Mucosa of rectum (tissue), 2 donors: ENCODE results near the gene RIOX2.
"Not testable (repeated sequence)": the region's sequence is repeated elsewhere in the genome, so short reads cannot be mapped to it uniquely, and the experiment has no call there.

Experiments used
- H3K27ac ChIP-seq, 2 donors: one replicate each; pipeline ENCODE4 v1.7.0; 2013; ENCODE audit warnings: inconsistent platforms in 2 of 2, low read depth in 2 of 2, low read length in 2 of 2
- H3K27me3 ChIP-seq, 2 donors: one replicate each; pipeline ENCODE4 v1.7.0; 2013; ENCODE audit warnings: low read length in 2 of 2; ENCODE audit not compliant: control insufficient read depth in 2 of 2, insufficient read depth in 2 of 2
- H3K36me3 ChIP-seq, 2 donors: one replicate each; pipeline ENCODE4 v1.7.0; 2013; ENCODE audit warnings: low read length in 2 of 2; ENCODE audit not compliant: control insufficient read depth in 2 of 2, insufficient read depth in 2 of 2
- H3K4me1 ChIP-seq, 2 donors: one replicate each; pipeline ENCODE4 v1.7.0; 2013; ENCODE audit warnings: low read length in 2 of 2, mild to moderate bottlenecking in 1 of 2; ENCODE audit not compliant: control insufficient read depth in 2 of 2, insufficient read depth in 2 of 2
- H3K4me3 ChIP-seq, 2 donors: one replicate each; pipeline ENCODE4 v1.7.0; 2013; ENCODE audit warnings: low read length in 2 of 2
- H3K9ac ChIP-seq, 2 donors: one replicate each; pipeline ENCODE4 v1.7.0; 2013; ENCODE audit warnings: low read length in 2 of 2, low read depth in 1 of 2, mild to moderate bottlenecking in 1 of 2
- H3K9me3 ChIP-seq, 2 donors: one replicate each; pipeline ENCODE4 v1.7.0; 2013; ENCODE audit warnings: low read length in 2 of 2; ENCODE audit not compliant: control insufficient read depth in 2 of 2
- donor health status: healthy.
- donor health status: Normal muscosa, but diverticular disease.

RIOX2 gene

DNA sequence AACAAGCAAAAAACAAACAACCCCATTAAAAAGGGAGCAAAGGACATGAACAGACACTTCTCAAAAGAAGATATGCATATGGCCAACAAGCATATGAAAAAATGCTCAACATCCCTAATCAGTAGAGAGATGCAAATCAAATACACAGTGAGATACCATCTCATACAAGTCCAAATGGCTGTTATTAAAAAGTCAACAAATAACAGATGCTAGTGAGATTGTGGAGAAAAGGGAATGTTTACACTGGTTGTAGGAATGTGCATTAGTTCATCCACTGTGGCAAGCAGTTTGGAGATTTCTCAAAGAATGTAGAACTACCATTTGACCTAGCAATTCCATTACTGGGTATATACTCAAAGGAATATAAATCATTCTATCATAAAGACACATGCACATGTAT lies 44.5 kb downstream of the RIOX2 start:
- no peak overlapping the region for H3K4me3 ChIP-seq

DNA sequence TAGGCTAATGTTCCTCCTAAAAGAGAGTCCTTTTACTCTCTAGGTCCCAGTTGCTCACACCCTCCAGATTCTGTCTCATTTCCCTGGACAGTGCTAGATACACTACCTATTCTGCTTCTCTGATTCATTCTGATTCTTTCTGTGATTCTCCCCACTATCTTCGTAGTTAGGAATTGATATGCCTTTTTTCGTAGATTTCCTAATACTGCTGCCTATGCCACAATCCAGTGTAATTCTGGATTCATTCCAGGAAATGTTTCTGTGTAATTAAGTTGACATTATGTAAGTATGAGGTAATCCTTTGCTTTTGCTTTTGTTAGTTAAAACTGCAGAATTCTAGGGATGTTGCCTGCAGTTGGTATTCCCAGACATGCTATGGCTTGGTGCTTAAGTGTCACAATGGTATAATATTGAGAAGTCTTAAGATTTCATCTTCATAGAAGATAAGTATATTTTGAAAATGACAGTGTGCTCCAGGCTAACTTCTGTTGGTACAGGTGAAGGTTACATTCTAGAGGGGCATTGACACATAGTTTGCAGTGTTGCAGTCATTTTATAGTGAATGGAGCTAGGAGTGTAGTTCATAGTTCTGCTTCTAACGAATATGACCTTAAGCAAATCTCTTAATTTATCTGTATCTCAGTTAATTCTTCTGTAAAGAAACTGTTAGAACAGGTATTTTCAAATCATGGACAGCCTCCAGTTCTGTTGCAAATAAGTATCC lies 54.3 kb downstream of the RIOX2 start:
- Histone ChIP-seq H3K4me1 (no peaks in the 10 kb centered on the region), H3K9me3 (no peaks in the 10 kb centered on the region), H3K9ac (no peak overlapping the region), H3K27ac (no peak overlapping the region), H3K36me3 (peaks cover 21 to 33% of the 10 kb centered on the region in 2 donors), H3K27me3 (no peaks in the 10 kb centered on the region), H3K4me3 (no peak overlapping the region)

More for the DNA sequence above, 44.5 kb downstream of the RIOX2 start:
- Histone ChIP-seq H3K9me3 (no peaks in the 10 kb centered on the region), H3K27ac (no peak overlapping the region), H3K27me3 (no peaks in the 10 kb centered on the region), H3K36me3 (peaks cover 6 to 11% of the 10 kb centered on the region in 2 donors), H3K4me1 (no peaks in the 10 kb centered on the region), H3K9ac (no peak overlapping the region)

DNA sequence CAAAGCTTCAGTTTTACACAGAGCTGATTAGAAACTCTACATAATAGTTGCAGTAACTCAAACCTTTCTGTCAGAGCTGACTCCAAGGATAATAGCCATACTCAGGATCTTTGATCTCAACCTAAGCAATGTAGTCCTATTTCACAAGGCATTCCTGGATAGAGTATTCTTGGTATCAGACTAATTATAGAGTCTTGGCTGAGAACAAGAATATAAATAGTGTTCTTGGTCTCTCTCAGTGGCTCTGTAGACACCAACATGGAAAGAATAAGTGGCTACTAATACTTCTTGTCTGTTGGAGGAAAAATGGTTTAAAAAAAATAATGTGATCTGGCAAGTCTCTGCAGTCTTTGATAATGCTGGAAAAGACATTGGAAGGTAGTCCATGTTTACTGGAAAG lies 55.7 kb downstream of the RIOX2 start:
- no peak overlapping the region for H3K27ac ChIP-seq
- peaks cover 21 to 32% of the 10 kb centered on the region in 2 donors for H3K36me3 ChIP-seq
- H3K4me1 ChIP-seq, result peaks cover 0 to under 1% of the 10 kb centered on the region in 2 donors
- no peaks in the 10 kb centered on the region for H3K27me3 ChIP-seq
- no peak overlapping the region for H3K4me3 ChIP-seq
- H3K9me3 ChIP-seq, result no peaks in the 10 kb centered on the region
- H3K9ac ChIP-seq, result no peak overlapping the region

DNA sequence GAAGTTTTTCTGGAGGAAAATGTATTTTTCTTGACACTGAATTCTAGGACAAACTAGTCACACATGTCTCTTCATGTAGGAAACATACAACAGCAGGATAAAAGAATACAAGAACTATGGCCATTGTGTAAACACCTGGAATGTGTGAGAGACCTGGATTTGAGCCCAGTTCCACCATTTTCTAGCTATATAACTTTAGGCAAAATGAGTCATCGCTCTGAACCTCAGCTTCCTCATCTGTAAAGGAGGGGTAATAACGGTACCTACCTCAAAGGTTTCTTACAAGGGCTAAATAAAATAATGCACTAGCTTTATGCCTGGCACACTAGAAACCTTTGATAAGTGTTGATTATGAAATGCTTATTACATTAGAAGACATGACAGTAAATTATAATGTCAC lies 57.8 kb downstream of the RIOX2 start:
- H3K27me3 ChIP-seq, result no peaks in the 10 kb centered on the region
- H3K27ac ChIP-seq, result no peak overlapping the region
- H3K9me3 ChIP-seq, result no peaks in the 10 kb centered on the region
- H3K4me1 ChIP-seq, result peaks cover 0 to 2% of the 10 kb centered on the region in 2 donors
- H3K9ac ChIP-seq, result no peak overlapping the region
- H3K36me3 ChIP-seq, result peaks cover 21 to 27% of the 10 kb centered on the region in 2 donors
- no peak overlapping the region for H3K4me3 ChIP-seq

DNA sequence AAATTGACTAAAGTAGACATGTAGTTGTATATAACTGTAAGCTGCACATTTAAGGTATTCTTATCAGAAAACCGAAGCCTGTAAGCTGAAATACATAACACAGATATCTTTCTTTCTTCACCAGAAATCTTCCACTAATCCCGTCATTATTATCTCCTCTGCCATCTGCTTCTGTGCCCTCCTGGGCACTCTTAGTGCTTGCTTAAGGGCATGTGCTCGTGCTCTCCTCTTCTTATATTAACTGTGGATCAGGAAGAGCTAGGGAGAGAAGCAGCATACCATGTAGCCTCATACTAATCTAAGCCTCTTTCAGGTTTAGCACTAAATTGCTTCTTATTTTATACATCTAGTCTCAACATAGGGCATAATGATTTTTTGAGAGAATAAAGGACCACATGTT lies 60.8 kb downstream of the RIOX2 start:
- H3K27ac ChIP-seq, result no peak overlapping the region
- H3K27me3 ChIP-seq, result no peaks in the 10 kb centered on the region
- H3K9ac ChIP-seq, result no peak overlapping the region
- H3K9me3 ChIP-seq, result no peaks in the 10 kb centered on the region
- H3K4me1 ChIP-seq, result peaks cover 0 to 2% of the 10 kb centered on the region in 2 donors
- H3K4me3 ChIP-seq, result no peak overlapping the region
- peaks cover 13 to 19% of the 10 kb centered on the region in 2 donors for H3K36me3 ChIP-seq

DNA sequence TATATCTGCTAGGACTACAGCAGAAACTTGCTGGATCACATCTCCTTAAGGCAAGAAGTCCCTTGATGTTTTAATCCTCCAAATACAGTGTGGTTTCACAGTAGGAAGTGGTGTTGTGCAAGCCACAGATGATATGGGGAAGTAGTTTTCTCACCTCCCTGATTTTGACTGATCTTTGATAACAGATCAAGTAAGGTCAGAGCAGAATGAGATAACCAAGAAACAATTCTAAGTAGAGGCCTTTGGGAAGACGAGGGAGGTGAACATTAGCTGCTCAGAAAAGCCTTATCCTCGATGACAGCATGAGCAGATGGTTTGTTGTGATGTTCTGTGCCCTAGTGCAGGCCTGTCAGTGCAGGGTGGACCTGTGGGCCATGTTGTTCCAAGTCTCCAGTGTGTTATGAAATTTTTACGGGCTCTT lies 61.3 kb downstream of the RIOX2 start:
- H3K27ac ChIP-seq, result peak overlapping the region in 1 of 2 donors; percentile 56
- H3K4me3 ChIP-seq, result peak overlapping the region in 1 of 2 donors; percentile 16

DNA sequence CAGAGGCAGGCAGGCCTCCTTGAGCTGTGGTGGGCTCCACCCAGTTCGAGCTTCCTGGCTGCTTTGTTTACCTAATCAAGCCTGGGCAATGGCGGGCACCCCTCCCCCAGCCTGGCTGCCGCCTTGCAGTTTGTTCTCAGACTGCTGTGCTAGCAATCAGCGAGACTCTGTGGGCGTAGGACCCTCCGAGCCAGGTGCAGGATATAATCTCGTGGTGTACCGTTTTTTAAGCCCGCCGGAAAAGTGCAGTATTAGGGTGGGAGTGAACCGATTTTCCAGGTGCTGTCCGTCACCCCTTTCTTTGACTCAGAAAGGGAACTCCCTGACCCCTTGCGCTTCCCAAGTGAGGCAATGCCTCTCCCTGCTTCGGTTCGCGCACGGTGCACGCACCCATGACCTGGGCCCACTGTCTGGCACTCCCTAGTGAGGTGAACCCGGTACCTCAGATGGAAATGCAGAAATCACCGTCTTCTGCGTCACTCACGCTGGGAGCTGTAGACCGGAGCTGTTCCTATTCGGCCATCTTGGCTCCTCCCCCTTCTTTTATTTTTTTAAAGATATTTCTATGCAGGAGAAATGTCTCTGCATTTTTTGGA lies 61.9 kb downstream of the RIOX2 start:
- not testable (repeated sequence) for H3K27me3 ChIP-seq
- peak overlapping the region in 1 of 2 donors; percentile 56 for H3K27ac ChIP-seq

More for the DNA sequence above, 61.3 kb downstream of the RIOX2 start:
- H3K36me3 ChIP-seq, result peaks cover 9 to 19% of the 10 kb centered on the region in 2 donors
- H3K27me3 ChIP-seq, result no peaks in the 10 kb centered on the region
- no peak overlapping the region for H3K9ac ChIP-seq
- no peaks in the 10 kb centered on the region for H3K9me3 ChIP-seq
- H3K4me1 ChIP-seq, result peaks cover 0 to 2% of the 10 kb centered on the region in 2 donors

DNA sequence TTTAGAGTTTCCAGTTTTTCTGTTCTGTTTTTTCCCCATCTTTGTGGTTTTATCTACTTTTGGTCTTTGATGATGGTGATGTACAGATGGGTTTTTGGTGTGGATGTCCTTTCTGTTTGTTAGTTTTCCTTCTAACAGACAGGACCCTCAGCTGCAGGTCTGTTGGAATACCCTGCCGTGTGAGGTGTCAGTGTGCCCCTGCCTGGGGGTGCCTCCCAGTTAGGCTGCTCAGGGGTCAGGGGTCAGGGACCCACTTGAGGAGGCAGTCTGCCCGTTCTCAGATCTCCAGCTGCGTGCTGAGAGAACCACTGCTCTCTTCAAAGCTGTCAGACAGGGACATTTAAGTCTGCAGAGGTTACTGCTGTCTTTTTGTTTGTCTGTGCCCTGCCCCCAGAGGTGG lies 62.4 kb downstream of the RIOX2 start:
- not testable (repeated sequence) for H3K27ac ChIP-seq, H3K9ac ChIP-seq, H3K9me3 ChIP-seq, H3K4me3 ChIP-seq, H3K27me3 ChIP-seq, H3K4me1 ChIP-seq
- peaks cover 0 to 14% of the 10 kb centered on the region in 2 donors for H3K36me3 ChIP-seq

More for the DNA sequence above, 61.9 kb downstream of the RIOX2 start:
- not testable (repeated sequence) for H3K9ac ChIP-seq, H3K9me3 ChIP-seq, H3K4me1 ChIP-seq
- Histone ChIP-seq H3K4me3 (peak overlapping the region in 1 of 2 donors; percentile 56), H3K36me3 (peaks cover 4 to 15% of the 10 kb centered on the region in 2 donors)

DNA sequence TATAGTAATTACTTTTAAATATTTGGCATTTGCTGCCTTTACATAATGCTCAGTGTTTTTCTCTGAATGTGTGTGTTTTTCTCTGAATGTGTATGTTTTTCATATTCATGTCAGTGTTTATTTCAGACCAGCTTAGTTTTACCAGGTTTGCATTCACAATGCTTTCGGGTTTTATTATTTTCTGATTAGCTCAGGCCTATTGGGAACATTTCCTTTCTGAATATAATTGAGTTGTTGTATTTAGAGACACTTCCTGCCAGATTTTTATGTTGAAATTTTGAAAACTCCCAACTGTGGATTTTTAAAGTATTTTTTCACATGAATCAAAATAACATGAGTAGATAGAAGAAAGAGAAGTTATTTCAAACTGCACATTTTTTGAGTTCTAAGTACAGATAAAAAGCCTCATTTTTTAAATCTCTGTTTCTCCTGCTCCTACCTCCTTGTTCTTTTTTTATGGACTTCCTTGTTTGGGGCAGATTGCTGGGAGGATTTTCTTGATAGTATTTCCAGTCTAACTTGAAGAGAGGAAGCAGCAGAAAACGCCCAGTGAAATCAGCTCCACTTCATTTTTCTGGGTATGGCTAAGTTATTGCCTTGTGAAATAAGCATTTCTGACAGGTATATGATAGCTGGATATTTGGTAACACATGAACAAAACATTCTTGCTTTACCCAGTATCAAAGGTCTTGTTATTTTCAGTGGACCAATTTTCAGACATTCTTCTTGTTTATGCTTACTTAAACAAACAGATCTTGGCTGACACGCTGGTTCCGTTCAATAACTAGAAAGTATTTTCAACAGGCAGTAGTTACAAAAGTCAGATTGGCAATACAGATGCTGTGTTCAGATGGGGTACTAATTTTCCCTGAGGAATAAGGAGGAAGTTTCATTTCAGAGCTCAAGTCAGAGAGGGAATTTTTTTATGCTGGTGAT lies 70.7 kb downstream of the RIOX2 start:
- H3K4me1 ChIP-seq, result peaks cover 5 to 11% of the 10 kb centered on the region in 2 donors
- no peak overlapping the region for H3K9ac ChIP-seq
- peaks cover under 1 to 10% of the 10 kb centered on the region in 2 donors for H3K36me3 ChIP-seq
- H3K27me3 ChIP-seq, result no peaks in the 10 kb centered on the region
- H3K4me3 ChIP-seq, result peak overlapping the region in 1 of 2 donors; percentile 37
- peak overlapping the region; percentile 17 to 46 for H3K27ac ChIP-seq
- H3K9me3 ChIP-seq, result no peaks in the 10 kb centered on the region
